Stimulated activated CD4-positive, alpha-beta T cell treated with anti-CD3 and anti-CD28 coated beads, Interleukin-15, amount 100 ng/mL, for 24 hours (primary cell): ENCODE data around the gene HYLS1.

ENCODE experiments used
- DNase-seq: peaks from one replicate; pipeline ENCODE4 v3.0.0-alpha.2; 2020

Gene HYLS1

DNA sequence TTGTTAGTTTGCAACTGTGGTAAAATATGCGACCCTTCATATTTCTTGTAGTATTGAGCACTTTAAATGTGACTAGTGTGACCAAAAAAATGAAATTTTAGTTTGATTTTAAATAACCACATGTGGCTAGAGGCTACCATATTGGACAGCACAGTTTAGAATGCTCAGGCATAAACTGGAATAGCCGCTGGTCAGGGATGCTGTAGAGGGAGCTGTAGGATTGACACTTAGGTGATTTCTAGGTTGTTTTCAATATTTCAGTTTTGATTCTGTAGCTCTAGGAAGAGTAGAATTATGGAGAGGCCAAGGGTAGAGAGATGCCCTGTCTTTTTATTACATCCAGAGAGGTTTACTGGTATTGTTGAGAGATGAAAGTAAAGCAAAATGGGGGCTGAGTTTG, 47.6 kb downstream of the HYLS1 start:
- DNase-seq: no peak

GRCh38 chr11:125935618-125936199, 48.2 kb downstream of the HYLS1 start:
- no peak for DNase-seq

DNA sequence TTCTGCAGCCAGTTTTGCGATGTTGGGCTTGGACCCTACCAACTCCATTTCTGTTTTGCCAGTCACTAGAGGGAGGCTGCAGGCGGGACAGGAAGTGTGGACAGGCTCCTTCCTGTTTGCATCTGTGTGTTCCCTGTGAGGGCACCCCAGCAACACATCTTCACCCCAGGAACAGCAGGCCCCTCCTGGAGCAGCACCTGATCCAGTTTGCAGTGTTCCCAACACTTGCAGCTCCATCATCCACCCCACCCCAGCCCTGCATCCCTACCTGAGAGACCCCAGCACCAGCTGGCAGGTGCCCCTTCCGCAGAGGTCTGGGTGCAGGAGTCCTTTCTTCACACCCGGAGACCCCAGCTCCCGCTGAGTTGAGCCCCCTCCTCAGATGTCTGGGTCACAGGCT, 51.0 kb downstream of the HYLS1 start:
- no peak for DNase-seq

DNA sequence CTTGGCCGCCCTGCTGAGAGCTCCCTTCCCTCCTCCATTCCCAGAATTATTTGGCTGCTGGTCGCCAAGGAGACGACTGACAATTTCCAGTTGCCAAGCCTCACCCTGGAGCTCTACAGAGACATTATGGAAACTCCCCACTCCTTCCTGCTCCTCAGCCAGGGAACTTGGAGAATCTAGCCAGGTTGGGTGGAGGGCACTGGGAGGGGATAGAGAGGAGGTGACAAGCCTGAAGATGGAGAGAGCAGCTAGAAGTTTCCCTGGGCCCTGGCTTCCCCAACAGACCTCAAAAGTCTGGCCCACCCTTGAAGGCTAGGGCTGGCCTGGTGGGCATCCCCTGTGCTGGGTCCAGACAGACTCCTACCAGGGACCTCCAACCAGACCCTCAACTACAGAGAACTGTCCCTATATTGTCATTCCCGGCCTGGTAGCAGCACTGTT, 51.6 kb downstream of the HYLS1 start:
- no peak for DNase-seq

- DNase-seq: no peak
Observed at GRCh38 chr11:125940145-125940544, 52.7 kb downstream of the HYLS1 start.

- no peak for DNase-seq
Observed at GRCh38 chr11:125941267-125941618, 53.8 kb downstream of the HYLS1 start.

GRCh38 chr11:125941619-125942611, 54.4 kb downstream of the HYLS1 start:
- peak; percentile 72 for DNase-seq

GRCh38 chr11:125942771-125943428, 55.4 kb downstream of the HYLS1 start:
- no peak for DNase-seq

DNA sequence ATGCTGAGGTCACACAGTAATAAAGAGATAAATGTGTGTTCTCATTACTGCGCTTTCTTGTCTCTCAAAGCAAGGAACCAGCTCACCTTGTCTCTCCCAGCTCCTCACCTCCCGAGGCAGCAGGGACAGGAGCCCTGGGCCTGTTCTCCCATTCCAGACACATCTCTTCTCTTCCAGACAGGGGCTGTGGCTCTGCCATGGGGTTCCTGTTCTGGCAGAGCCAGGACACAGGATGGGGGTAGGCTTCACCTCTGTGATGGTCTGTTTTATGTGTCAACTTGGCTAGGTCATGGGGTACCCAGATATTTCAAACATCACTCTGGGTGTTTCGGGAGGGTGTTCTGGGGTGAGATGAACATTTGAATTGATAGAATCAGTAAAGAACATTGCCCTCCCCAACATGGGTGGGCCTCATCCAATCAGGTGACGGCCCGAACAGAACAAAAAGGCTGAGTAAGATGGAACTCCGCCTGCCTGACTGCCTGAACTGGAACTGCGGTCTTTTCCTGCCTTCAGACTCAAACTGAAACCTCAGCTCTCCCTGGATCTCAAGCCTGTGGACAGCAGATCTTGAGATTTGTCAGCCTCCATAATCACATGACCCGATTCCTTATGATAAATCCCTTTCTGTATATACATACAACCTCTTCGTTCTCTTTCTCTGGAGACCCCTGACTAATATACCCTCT, 56.3 kb downstream of the HYLS1 start:
- DNase-seq: no peak

DNA sequence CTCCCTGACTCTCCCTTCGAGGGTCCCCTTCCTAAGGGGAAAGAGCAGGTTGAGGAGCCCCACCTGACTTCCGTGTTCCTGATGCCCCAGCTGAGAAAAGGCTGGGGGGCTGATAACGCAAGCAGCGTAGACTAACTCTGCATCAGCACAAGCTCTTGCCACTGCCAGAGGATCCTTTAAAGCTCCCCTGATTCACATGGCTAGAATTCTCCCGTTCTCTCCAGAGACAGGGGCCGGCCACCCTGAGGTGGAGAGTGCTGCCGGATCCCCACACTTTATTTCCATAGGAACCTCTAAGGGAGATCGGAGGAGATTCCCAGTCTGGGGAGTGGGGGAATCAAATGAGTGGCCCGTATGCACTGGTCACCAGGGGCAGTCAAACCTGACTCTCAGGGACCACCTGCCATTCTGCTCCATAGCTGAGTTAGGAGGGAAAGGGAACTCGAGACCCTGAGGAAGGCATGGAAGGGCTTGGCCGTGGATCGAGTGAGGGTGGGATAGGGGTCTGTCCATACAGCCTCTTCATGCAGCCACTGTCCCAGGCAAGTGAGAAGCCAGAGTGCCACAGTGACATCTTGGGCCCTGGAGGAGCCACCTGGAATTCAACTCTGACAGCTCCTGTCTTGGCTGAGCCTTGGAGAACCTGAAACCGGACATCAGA, 57.0 kb downstream of the HYLS1 start:
- no peak for DNase-seq

- no peak for DNase-seq
Observed at GRCh38 chr11:125945011-125945796, 57.7 kb downstream of the HYLS1 start.

DNA sequence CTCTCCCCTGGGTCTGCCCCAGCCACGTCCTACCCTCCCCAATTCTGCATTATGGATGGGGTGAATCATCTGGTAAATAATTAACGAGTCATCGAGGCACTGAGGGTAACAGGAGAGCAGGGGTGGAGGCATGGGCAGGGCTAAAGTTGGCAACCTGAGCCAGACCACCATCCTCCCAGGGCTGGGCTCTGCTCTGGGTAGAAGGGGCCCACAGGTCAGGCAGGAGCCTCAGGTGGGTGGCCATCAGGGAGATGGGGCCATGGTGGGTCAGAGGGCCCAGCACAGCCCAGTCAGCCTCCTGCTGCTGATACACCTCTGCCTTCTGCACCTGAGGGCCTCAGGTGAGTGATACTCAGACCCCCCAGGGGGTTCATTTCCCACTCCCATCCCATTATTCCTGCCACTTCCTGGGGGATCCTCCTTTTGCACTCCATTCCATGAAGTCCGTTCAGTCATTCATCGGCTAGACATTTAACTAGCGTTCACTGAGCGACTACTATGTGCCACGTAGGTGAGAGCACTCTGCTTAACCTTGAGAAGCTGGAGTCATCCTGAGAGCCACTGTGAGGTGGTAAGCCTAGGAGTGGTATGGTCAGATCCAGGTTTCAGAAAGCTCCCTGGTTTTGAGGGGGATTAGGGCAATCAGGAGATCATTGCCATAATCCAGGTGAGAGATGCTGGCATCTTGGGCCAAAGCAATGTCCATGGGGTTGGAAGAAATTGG, 58.5 kb downstream of the HYLS1 start, which contains the start of gene VSIG10L2:
VSIG10L2 (plus strand) TSS at position 248 of the 724 bp plus-strand sequence; CDS start at position 260, 12 bp downstream.
- DNase-seq: no peak

DNA sequence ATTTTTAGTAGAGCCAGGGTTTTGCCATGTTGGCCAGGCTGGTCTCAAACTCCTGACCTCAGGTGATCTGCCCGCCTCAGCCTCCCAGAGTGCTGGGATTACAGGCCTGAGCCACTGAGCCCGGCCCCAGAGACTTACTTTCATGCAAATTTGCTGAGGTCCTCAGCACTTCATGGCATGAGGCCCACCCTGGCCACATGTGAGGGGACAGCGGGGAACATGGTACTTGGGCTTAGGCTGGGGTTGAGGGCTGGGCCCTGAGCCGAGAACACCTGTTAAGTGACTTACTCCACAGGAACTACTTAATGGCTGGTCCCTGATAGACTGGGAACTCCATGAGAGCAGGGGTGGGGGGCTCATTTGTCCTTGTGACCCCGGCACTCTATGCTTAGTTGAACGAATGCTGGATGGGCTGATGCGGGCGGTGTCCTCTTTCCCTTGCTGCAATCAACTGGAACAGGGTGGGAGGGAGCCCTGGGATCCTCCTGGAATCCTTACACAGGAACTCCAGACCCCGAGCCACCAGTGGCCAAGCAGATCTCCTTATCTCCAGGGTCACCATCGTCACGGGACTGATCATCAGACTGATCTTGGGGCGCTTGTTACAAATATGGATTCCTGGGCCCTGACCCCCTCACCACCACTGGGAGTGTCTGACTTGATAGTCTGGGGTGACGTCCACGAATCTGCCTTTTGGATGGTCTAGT, 59.4 kb downstream of the HYLS1 start:
- no peak for DNase-seq

DNA sequence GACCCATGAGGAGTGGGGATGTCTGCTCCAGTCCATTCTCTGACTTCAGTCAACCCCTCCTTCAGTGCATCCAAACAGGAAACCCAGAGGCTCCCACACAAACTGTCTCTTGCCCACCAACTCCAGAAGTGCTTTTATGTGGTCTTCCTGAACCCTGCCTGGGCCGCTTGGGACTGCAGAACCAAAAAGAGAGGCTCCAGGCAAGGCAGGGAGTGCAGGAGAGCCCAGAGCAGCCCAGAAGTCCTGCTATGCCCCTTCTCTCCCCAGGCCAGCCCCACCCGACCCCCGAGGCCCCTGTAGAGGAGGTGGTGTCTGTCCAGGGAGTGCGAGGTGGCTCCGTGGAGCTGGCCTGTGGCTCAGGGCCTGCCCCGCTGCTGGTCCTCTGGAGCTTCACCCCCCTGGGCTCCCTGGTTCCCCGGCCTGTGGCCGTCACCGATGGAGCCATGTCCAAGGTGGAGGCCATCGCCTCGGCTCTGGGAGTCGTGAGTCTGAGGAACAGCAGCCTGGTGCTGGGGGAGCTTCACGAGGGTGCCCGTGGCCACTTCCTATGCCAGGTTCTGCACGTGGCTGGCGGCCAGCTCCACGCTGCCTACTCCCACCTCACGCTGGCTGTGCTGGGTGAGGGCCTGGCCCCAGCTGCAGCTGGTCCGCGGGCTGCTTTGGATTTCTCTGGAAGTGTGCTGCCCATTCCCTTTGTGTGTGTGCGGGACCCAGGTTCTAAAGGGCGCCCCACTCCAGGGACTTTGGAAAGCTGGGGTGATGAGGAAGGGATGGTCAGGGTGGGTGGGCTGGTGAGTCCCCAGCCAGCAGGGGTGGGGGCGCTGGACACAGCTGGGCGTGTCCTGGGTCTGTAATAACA, 60.2 kb downstream of the HYLS1 start:
- no peak for DNase-seq

DNA sequence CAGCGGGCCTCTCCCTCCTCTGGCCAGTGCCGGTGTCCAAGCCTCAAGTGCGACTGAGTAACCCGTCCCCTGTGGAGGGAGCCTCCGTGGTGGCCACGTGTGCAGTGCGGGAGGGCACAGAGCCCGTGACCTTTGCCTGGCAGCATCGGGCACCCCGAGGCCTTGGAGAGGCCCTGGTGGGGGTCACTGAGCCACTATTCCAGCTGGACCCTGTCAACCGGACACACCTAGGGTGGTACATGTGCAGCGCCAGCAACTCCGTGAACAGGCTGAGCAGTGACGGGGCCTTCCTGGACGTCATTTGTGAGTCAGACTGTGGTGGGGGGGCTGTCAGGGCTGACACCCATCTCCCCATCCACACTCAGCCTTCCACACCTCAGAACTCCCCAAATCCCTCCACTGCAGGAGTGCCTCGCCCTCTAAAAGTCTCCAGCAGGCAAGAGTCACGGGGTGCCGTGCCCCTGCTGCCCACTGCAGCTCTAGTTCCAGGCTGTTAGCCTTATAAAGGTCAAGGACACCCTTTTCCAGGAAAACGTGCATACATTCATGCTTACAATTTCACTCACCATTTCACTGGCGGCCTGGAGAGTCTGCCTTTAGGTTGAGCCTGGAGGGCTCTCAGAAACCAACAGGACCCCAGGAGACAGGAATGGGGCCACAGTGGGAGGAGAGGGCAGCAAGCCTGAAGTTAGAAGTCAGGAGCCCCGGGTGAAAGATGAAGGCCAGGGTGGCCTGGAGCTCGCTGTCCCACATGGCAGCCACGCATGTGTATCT, 61.0 kb downstream of the HYLS1 start:
- no peak for DNase-seq

DNA sequence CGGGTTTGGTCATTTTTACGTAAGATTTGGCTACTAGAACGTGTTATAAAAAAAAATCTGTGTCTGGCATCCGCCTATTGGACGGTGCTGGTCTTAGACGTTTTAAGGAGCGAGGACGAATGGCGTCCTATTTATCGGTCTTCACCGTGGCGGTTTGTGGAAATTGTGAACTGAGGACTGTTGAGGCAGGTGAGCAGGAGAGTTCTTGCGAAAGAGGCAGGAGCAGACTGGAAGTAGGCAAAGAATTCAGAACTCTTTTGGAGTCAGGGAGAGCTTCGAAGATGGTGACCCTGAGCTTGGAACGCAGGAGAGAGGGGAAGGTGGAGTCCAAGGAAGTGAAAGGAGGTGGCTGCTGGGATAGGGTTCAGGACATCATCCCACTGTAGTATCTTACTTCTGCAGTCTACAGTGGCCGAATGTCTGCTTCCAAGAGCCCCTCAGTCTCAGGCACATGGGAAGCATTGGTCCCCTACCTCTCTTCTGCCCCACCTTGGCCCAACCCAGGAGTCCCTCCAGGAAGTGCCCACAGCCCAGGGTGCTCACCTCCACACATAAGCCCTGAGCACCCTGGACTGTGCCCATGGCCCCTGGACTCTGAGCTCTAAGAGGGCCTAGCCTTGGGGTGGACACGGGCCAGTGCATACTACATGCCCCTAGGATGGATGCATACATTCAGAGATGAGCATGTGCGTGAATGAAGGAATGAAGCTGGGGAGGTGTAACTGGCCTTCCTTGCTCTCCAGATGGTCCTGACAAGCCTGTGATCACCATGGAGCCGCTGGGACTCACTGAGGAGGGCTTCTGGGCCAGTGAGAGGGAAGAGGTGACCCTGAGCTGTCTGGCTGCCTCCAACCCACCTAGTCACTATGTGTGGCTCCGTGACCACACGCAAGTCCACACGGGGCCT, 62.1 kb downstream of the HYLS1 start:
- no peak for DNase-seq

GRCh38 chr11:125950178-125950490, 62.7 kb downstream of the HYLS1 start:
- no peak for DNase-seq
